Breast epithelium (tissue), 4 donors: ENCODE measurements around the gene CAMK1. TPM values are rescaled to one million over a fixed set of nuclear protein-coding genes. Genes with fewer than 3 reads are reported as not detected.

Experiments
- DNase-seq, 2 donors: peaks; one replicate each; pipeline ENCODE4 v3.0.0-alpha.2; 2019; ENCODE audit warnings: low spot score in 2 of 2
- H3K27ac ChIP-seq, 2 donors: fragments of 200-600 bp; sonication (generic) in 1 of 2; one replicate each; pipeline ENCODE4 v1.5.1; 2016 to 2019; ENCODE audit warnings: mild to moderate bottlenecking in 1 of 2
- H3K27me3 ChIP-seq, 2 donors: fragments of 200-600 bp; sonication (generic) in 1 of 2; one replicate each; pipeline versions ENCODE4 v1.5.1 to v1.6.0; 2017 to 2019; ENCODE audit warnings: control low read depth in 1 of 2, mild to moderate bottlenecking in 1 of 2
- H3K36me3 ChIP-seq: fragments of 200-600 bp; one replicate; pipeline ENCODE4 v1.5.1; 2019
- H3K4me1 ChIP-seq, 2 donors: fragments of 200-600 bp; sonication (generic); one replicate each; pipeline ENCODE4 v1.5.1; 2016 to 2019; ENCODE audit warnings: control low read depth in 1 of 2
- H3K4me3 ChIP-seq, 3 donors: fragments of 200-600 bp; sonication (generic); 1 replicate in 2 of 3; 2 replicates in 1 of 3; pipeline ENCODE4 v1.5.1; 2016 to 2019; ENCODE audit warnings: mild to moderate bottlenecking in 3 of 3, moderate library complexity in 2 of 3
- H3K9me3 ChIP-seq, 2 donors: fragments of 200-600 bp; sonication (generic) in 1 of 2; one replicate each; pipeline ENCODE4 v1.5.1; 2016 to 2019; ENCODE audit warnings: control low read depth in 1 of 2
- CTCF ChIP-seq, 3 donors: fragments of 450-650 bp; IDR thresholded peaks; one replicate each; pipeline ENCODE4 v1.5.1; 2016 to 2017; ENCODE audit warnings: antibody characterized with exemption in 3 of 3, mild to moderate bottlenecking in 3 of 3, moderate library complexity in 3 of 3
- POLR2A ChIP-seq: fragments of 450-650 bp; IDR thresholded peaks from one replicate; pipeline ENCODE4 v1.6.1; 2016; ENCODE audit warnings: antibody characterized with exemption, mild to moderate bottlenecking, moderate library complexity
- POLR2AphosphoS5 ChIP-seq, 3 donors: sonication (generic); formaldehyde crosslinking; IDR thresholded peaks; one replicate each; pipeline ENCODE4 v1.6.1; 2017; ENCODE audit warnings: antibody characterized with exemption in 3 of 3
- intact Hi-C: fragments of 100-400 bp; cut with DNase I; formaldehyde crosslinking; loops from one replicate; pipeline ENCODE4 v1.15.1; 2023; ENCODE audit warnings: low total_unique reads
- total RNA-seq, 3 donors: library from RNA; depleted of rRNA; stranded (reverse); fragments of >200 nt; gene quantifications; one replicate each; pipeline ENCODE4 v1.1.0, GENCODE V29; 2016

Gene CAMK1
- total RNA-seq, 3 donors from 2014 or later = 25.2 to 58.7 (median 40.0) TPM

DNA sequence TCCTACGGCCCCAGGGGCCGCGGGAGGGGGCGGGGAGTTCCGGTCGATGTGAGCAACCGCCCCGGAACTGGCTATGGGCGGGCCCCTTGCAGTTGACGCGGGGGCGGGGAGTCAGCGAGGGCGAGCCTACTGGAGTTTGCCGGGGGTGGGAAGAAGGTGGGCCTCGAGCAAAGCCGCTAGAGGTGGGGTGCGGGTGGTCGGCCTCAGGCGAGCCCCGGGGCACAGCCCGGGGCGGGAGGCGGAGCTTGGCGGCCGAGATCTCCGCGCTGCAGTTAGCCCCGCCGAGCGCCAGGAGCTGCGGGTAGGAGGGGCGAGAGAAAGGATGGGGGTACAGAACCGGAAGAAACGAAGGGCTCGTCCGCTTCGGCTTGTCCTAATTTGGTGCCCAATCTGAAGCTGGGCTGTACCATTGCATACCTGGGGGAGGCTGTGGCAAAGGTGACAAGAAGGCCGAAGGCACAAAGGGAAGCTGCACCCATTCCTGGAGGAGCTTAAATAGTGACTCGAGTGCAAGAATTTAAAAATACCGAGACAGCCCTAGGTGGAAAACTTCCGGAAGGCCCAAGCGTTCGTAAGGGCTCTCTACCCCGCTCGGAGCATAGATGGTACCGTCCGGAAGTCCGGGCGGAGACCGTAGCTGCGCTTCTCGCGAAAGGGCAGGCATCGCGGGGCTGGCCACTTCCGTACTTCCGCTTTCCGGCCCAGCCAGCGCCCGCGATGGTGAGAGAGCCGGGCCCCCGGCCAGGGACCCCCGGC, 22.8 kb upstream of the CAMK1 start, which contains the start of the genes ARPC4 and TADA3:
ARPC4 (plus strand) TSS at position 678 of the 756 bp plus-strand sequence; CDS start at position 718, 40 bp downstream.
TADA3 (minus strand) TSS at position 69 of the 756 bp plus-strand sequence. CDS start 1,007 bp downstream, outside the sequence.
- H3K4me3 ChIP-seq = peak within 1 kb of the TSS; percentile 91 to 100 (median 100)
- no peaks in the 10 kb centered on the region for H3K9me3 ChIP-seq
- no peaks in the 10 kb centered on the region for H3K36me3 ChIP-seq
- no peaks in the 10 kb centered on the region for H3K27me3 ChIP-seq
- peaks cover 0 to 11% of the 10 kb centered on the region in 2 donors for H3K4me1 ChIP-seq
- H3K27ac ChIP-seq = peak within 1 kb of the TSS; percentile 99
- intact Hi-C loops = loop anchor here (5.0 to 10.0 kb wide), 2 partner anchors 398 to 1550 kb away; partner anchors contain the start of gene SETD5
- TF ChIP-seq CTCF (IDR thresholded peaks at IDR 0.05) (peak in 2 of 3 donors; percentile 28 to 40), POLR2AphosphoS5 (IDR thresholded peaks at IDR 0.05) (peak; percentile 73 to 80 (median 75)), POLR2A (peak; percentile 67)
- peak; percentile 87 to 88 for DNase-seq

DNA sequence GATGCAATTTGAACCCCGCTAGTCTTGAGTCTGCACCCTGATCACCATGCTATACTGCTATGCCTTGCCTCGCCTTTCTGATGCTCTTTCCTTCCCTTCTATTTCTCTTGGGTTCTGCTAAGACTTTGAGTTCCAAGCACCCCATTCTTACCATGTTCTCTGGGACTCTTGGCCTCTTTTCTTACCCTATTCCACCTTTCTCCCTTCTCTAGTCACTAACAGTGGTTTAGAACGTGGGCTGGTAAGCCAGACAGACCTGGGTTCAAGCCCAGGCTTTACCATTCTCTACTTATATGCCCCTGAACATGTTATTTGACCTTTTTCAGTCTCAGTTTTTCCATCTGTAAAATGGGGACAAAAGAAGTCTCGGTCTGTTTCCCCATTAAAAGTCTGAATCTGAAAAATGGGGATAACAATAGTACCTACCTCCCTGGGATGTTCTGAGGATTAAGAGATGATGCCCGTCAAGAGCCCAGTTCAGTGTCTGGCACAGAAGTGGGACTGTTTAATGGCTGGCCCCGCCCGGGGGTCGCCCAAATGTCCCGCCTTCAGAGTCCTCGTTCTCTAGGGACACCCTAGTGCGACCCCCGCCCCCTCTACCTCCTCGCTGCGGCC, 22.1 kb upstream of the CAMK1 start:
- DNase-seq = no peak
- Histone ChIP-seq H3K9me3 (no peaks in the 10 kb centered on the region), H3K27ac (peak overlapping the region; percentile 99), H3K4me1 (peaks cover 0 to 11% of the 10 kb centered on the region in 2 donors), H3K4me3 (peak overlapping the region; percentile 91 to 100 (median 100)), H3K27me3 (no peaks in the 10 kb centered on the region), H3K36me3 (no peaks in the 10 kb centered on the region)
- intact Hi-C loops = loop anchor here (5.0 to 10.0 kb wide), 2 partner anchors 397 to 1550 kb away; partner anchors contain the start of gene SETD5
- TF ChIP-seq POLR2AphosphoS5 (IDR thresholded peaks at IDR 0.05) (peak in 1 of 3 donors; percentile 35), POLR2A (no peak)

DNA sequence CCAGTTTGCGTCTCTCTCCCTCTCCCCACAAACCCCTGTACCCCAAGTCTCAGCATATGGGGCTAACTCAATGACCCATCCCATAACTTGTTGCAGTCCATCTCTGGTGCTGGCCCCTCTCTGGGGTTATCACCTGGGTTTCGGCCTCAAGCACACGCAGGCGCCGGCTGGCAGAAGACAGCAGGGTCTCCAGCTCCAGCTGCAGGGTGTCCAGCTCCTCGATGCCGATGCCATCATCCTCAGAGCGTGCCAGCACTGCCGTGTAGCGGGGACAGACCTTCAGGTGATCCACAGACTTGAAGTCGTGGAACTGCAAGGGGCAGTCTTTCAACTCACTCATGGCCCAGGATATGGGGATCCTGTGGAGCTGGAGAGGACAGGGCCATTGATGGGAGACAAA, 21.4 kb upstream of the CAMK1 start:
- TF ChIP-seq CTCF (IDR thresholded peaks at IDR 0.05) (no peak), POLR2AphosphoS5 (IDR thresholded peaks at IDR 0.05) (no peak), POLR2A (no peak)
- peak overlapping the region in 1 of 3 donors; percentile 91 for H3K4me3 ChIP-seq
- H3K27me3 ChIP-seq = no peaks in the 10 kb centered on the region
- no peaks in the 10 kb centered on the region for H3K9me3 ChIP-seq
- peak overlapping the region; percentile 99 for H3K27ac ChIP-seq
- H3K36me3 ChIP-seq = no peaks in the 10 kb centered on the region
- intact Hi-C loops = loop anchor here (5.0 to 10.0 kb wide), 2 partner anchors 396 to 1551 kb away; partner anchors contain the start of gene SETD5
- peaks cover 0 to 11% of the 10 kb centered on the region in 2 donors for H3K4me1 ChIP-seq
- no peak for DNase-seq

- no peak overlapping the region for H3K27ac ChIP-seq
- TF ChIP-seq POLR2AphosphoS5 (IDR thresholded peaks at IDR 0.05) = no peak
- no peak for TF ChIP-seq CTCF (IDR thresholded peaks at IDR 0.05)
- TF ChIP-seq POLR2A = no peak
- H3K27me3 ChIP-seq = no peaks in the 10 kb centered on the region
- no peak overlapping the region for H3K4me3 ChIP-seq
- H3K36me3 ChIP-seq = peaks cover 7% of the 10 kb centered on the region
- no peaks in the 10 kb centered on the region for H3K9me3 ChIP-seq
- peaks cover 0 to 4% of the 10 kb centered on the region in 2 donors for H3K4me1 ChIP-seq
- DNase-seq = no peak
- intact Hi-C loops = loop anchor here (5.0 kb wide), 1 partner anchor 1755 kb away; no protein-coding TSS in a partner anchor
Measured at GRCh38 chr3:9787714-9788113, 18.0 kb upstream of the CAMK1 start.

DNA sequence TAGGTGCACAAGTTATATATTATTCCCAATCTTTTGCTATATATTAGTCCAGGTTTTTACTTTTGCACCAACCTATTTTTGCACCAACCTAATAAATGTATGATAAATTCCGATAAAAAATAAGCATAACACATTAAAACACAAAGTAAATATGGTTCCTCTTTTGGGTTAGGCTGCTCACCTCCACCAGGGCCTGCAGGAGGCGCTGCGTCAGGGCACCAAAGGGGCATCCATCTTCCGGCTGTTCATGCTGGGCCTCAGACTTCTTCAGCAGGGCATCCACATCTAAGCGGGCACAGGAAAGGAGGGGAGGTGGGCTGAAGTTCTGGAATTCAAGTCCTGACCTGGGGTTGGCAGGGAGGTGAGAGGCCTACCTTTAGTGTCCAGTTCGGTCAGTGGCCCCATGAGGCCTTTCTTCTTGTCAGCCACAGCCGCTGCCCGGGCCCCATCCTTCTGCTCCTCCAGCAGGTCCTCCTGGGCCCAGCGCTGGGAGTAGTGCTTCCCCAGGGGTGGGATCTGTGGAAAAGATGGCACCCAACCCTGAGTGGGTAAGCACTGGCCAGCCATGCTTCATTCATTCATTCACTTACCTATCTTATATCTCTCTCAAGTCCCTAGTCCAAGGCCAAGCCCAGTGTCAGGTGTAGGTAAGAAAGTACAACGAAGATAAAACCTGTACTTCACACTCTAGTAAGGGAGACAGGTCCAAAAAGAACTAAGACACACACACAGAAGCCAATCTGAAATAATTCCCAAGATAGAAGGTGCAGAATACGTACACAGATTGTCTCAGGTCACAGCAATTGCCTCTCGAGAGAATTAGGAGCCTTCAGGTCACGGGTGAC, 17.3 kb upstream of the CAMK1 start:
- Histone ChIP-seq H3K9me3 (no peaks in the 10 kb centered on the region), H3K4me1 (peaks cover 0 to 4% of the 10 kb centered on the region in 2 donors), H3K27me3 (no peaks in the 10 kb centered on the region), H3K36me3 (peaks cover 7% of the 10 kb centered on the region), H3K4me3 (no peak overlapping the region), H3K27ac (no peak overlapping the region)
- intact Hi-C loops = loop anchor here (5.0 kb wide), 1 partner anchor 1755 kb away; no protein-coding TSS in a partner anchor
- no peak for DNase-seq
- TF ChIP-seq POLR2AphosphoS5 (IDR thresholded peaks at IDR 0.05) (no peak), POLR2A (no peak), CTCF (IDR thresholded peaks at IDR 0.05) (no peak)
